DND-41 (cell line): ENCODE data around the gene OR4C12.
"Not testable (repeated sequence)": the region's sequence is repeated elsewhere in the genome, so short reads cannot be mapped to it uniquely, and the experiment has no call there.

Experiments
- ATAC-seq: fragments of 200-7000 bp; cut with Tn5 transposase; 3 replicates; pipeline ENCODE4 v1.9.1; 2021; ENCODE audit warnings: low read depth; ENCODE audit not compliant: insufficient read depth
- DNase-seq: peaks from one replicate; pipeline ENCODE4 v3.0.0-alpha.2; 2020
- H2AFZ ChIP-seq: 2 replicates; pipeline ENCODE4 v1.6.0; 2012; ENCODE audit warnings: low read depth, low read length
- H3K27ac ChIP-seq: 2 replicates; pipeline ENCODE4 v1.5.1; 2012; ENCODE audit warnings: low read length, inconsistent platforms
- H3K27me3 ChIP-seq: fragments of 200-600 bp; sonication (generic); 2 replicates; pipeline ENCODE4 v1.6.0; 2012; ENCODE audit warnings: low read length, mild to moderate bottlenecking, inconsistent platforms; ENCODE audit not compliant: insufficient read depth, poor library complexity
- H3K36me3 ChIP-seq: 2 replicates; pipeline ENCODE4 v1.5.1; 2012; ENCODE audit warnings: low read length, inconsistent platforms; ENCODE audit not compliant: insufficient read depth
- H3K4me1 ChIP-seq: 2 replicates; pipeline ENCODE4 v1.5.1; 2012; ENCODE audit warnings: mild to moderate bottlenecking, low read length; ENCODE audit not compliant: insufficient read depth
- H3K4me2 ChIP-seq: 2 replicates; pipeline ENCODE4 v1.6.0; 2012; ENCODE audit warnings: mild to moderate bottlenecking, moderate library complexity, low read length, inconsistent platforms; ENCODE audit not compliant: insufficient read depth
- H3K4me3 ChIP-seq, 2 experiments: fragments of 200-600 bp in 1 of 2; shearing (Covaris generic) in 1 of 2; 2 replicates each; pipeline ENCODE4 v1.5.1; 2012 to 2016; ENCODE audit warnings: inconsistent platforms in 2 of 2, low read length in 2 of 2, mild to moderate bottlenecking in 2 of 2, low read depth in 1 of 2, moderate library complexity in 1 of 2
- H3K79me2 ChIP-seq: 2 replicates; pipeline ENCODE4 v1.6.0; 2012; ENCODE audit warnings: low read length, inconsistent platforms; ENCODE audit not compliant: insufficient read depth
- H3K9ac ChIP-seq: 2 replicates; pipeline ENCODE4 v1.6.0; 2012; ENCODE audit warnings: low read depth, mild to moderate bottlenecking, inconsistent platforms, low read length, moderate library complexity
- H3K9me3 ChIP-seq: 2 replicates; pipeline ENCODE4 v1.5.1; 2012; ENCODE audit warnings: low read length, moderate library complexity, mild to moderate bottlenecking, inconsistent platforms; ENCODE audit not compliant: insufficient read depth, severe bottlenecking
- H4K20me1 ChIP-seq: 2 replicates; pipeline ENCODE4 v1.6.0; 2012; ENCODE audit warnings: low read length; ENCODE audit not compliant: insufficient read depth
- CTCF ChIP-seq: IDR thresholded peaks from 2 replicates; pipeline ENCODE4 v1.5.1; 2012; ENCODE audit warnings: borderline replicate concordance, low read length, moderate library complexity, mild to moderate bottlenecking; ENCODE audit not compliant: poor library complexity, severe bottlenecking; ENCODE audit errors: extremely low read depth
- EZH2 ChIP-seq: IDR thresholded peaks from 3 replicates; pipeline ENCODE4 v1.6.1; 2012; ENCODE audit warnings: borderline replicate concordance, low read depth, mild to moderate bottlenecking, moderate library complexity, low read length, inconsistent platforms; ENCODE audit not compliant: severe bottlenecking

OR4C12 gene

DNA sequence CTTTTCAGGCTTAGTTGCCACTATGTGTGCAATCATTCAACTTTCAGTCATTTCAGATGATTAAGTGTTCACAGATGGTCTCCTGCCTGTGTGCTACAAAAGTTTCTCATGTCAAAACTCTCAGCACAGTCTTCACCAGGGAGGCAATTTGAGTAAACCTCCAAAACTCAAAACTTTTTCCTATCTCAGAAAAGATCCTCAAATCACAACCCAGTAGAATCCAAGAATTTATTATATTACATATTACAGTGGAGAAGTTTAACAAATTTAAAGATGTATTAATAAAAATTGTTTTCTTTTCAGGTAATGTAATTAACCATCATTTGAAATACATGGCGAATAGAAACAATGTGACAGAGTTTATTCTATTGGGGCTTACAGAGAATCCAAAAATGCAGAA, 30.2 kb downstream of the OR4C12 start, which contains the start of gene OR4C13:
TSS of gene OR4C13 (plus strand) at position 301 of the 400 bp plus-strand sequence. CDS start at position 333, 32 bp downstream.
- no peak for ATAC-seq
- no peak within 1 kb of the TSS for H3K27ac ChIP-seq
- no peak within 1 kb of the TSS for H3K4me2 ChIP-seq
- no peaks in the 10 kb centered on the region for H3K27me3 ChIP-seq
- H3K4me1 ChIP-seq: no peaks in the 10 kb centered on the region
- no peaks in the 10 kb centered on the region for H3K79me2 ChIP-seq
- no peak for TF ChIP-seq CTCF
- TF ChIP-seq EZH2: no peak
- H3K9me3 ChIP-seq: no peaks in the 10 kb centered on the region
- no peak within 1 kb of the TSS for H2AFZ ChIP-seq
- no peaks in the 10 kb centered on the region for H4K20me1 ChIP-seq
- H3K4me3 ChIP-seq: no peak within 1 kb of the TSS
- no peaks in the 10 kb centered on the region for H3K36me3 ChIP-seq
- no peak within 1 kb of the TSS for H3K9ac ChIP-seq
- no peak for DNase-seq

DNA sequence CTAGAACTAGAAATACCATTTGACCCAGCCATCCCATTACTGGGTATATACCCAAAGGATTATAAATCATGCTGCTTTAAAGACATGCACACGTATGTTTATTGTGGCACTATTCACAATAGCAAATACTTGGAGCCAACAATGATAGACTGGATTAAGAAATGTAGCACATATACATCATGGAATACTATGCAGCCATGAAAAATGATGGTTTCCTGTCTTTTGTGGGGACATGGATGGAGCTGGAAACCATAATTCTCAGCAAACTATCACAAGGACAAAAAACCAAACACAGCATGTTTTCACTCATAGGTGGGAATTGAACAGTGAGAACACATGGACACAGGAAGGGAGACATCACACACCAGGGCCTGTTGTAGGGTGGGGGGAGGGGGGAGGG, 33.6 kb downstream of the OR4C12 start:
- H2AFZ ChIP-seq, H3K9ac ChIP-seq, H3K36me3 ChIP-seq, H3K9me3 ChIP-seq, H3K4me3 ChIP-seq, ATAC-seq, H3K4me2 ChIP-seq, H3K79me2 ChIP-seq, DNase-seq, H4K20me1 ChIP-seq, H3K4me1 ChIP-seq, H3K27ac ChIP-seq, H3K27me3 ChIP-seq: not testable (repeated sequence)
